HEK293 (cell line): ENCODE results near the gene PRDM11.

Source experiments
- CTCF ChIP-seq: fragments of 450-650 bp; formaldehyde crosslinking; IDR thresholded peaks from 2 replicates; pipeline ENCODE4 v1.5.1; 2016; ENCODE audit warnings: missing biosample characterization, missing genetic modification characterization
- GLIS2 ChIP-seq: fragments of 450-650 bp; formaldehyde crosslinking; IDR thresholded peaks from 2 replicates; pipeline ENCODE4 v1.5.1; 2016; ENCODE audit warnings: missing biosample characterization, missing genetic modification characterization
- HIC1 ChIP-seq: fragments of 450-650 bp; formaldehyde crosslinking; IDR thresholded peaks from 2 replicates; pipeline ENCODE4 v1.5.1; 2016; ENCODE audit warnings: missing biosample characterization, missing genetic modification characterization
- ZBTB1 ChIP-seq: fragments of 450-650 bp; formaldehyde crosslinking; IDR thresholded peaks from 2 replicates; pipeline ENCODE4 v1.5.1; 2016; ENCODE audit warnings: missing biosample characterization, missing genetic modification characterization
- ZNF10 ChIP-seq: fragments of 450-650 bp; formaldehyde crosslinking; IDR thresholded peaks from 2 replicates; pipeline ENCODE4 v1.5.1; 2017; ENCODE audit warnings: missing biosample characterization, missing genetic modification characterization
- ZNF404 ChIP-seq: fragments of 450-650 bp; formaldehyde crosslinking; IDR thresholded peaks from 2 replicates; pipeline ENCODE4 v1.5.1; 2017; ENCODE audit warnings: missing biosample characterization, missing genetic modification characterization
- ZNF639 ChIP-seq: fragments of 450-650 bp; formaldehyde crosslinking; IDR thresholded peaks from 2 replicates; pipeline ENCODE4 v1.5.1; 2016; ENCODE audit warnings: missing biosample characterization, missing genetic modification characterization
- ZNF76 ChIP-seq: fragments of 450-650 bp; formaldehyde crosslinking; IDR thresholded peaks from 2 replicates; pipeline ENCODE4; 2016; ENCODE audit warnings: low read depth, missing biosample characterization, missing genetic modification characterization, borderline replicate concordance
- ZSCAN18 ChIP-seq: fragments of 450-650 bp; formaldehyde crosslinking; IDR thresholded peaks from 2 replicates; pipeline ENCODE4 v1.5.1; 2016; ENCODE audit warnings: missing biosample characterization, missing genetic modification characterization

GRCh38 chr11:45216031-45216430, 69.6 kb downstream of the PRDM11 start:
- no peak for TF ChIP-seq ZBTB1
- TF ChIP-seq ZSCAN18 (tag by site-specific recombination), result no peak
- no peak for TF ChIP-seq ZNF10 (tag by site-specific recombination)
- no peak for TF ChIP-seq ZNF404 (tag by site-specific recombination)
- no peak for TF ChIP-seq CTCF (tag by site-specific recombination)
- TF ChIP-seq GLIS2 (tag by site-specific recombination), result no peak
- TF ChIP-seq ZNF76 (tag by site-specific recombination), result no peak
- no peak for TF ChIP-seq ZNF639
- TF ChIP-seq HIC1 (tag by site-specific recombination), result no peak
